SK-N-SH (cell line): Measurements from ENCODE around the gene TSPAN12. TPM values are rescaled to one million over a fixed set of nuclear protein-coding genes. Genes with fewer than 3 reads are reported as not detected.

Experiments used
- CTCF ChIA-PET: fragments of 300-600, 350-600 bp; formaldehyde crosslinking; extraction: SDS; loops from one replicate; lab custom pipeline; 2021; lab: Yijun Ruan, JAX
- POLR2A ChIA-PET: fragments of 350-600 bp; sonication (Branson Sonifier 250); formaldehyde crosslinking; extraction: SDS; loops from one replicate; lab custom pipeline; 2020; ENCODE audit warnings: antibody characterized with exemption, inconsistent platforms; lab: Yijun Ruan, JAX
- DNase-seq: peaks from one replicate; pipeline ENCODE4 v3.0.0; 2012
- H2AFZ ChIP-seq: fragments of 200-600 bp; sonication (generic); 2 replicates; pipeline ENCODE4 v1.8.1; 2016; ENCODE audit warnings: antibody characterized with exemption, mild to moderate bottlenecking, low read depth
- H3F3A ChIP-seq: fragments of 200-600 bp; sonication (generic); replicated peaks from 2 replicates; pipeline ENCODE3; 2016; ENCODE audit warnings: antibody characterized with exemption, mild to moderate bottlenecking; ENCODE audit not compliant: insufficient read depth
- H3K27ac ChIP-seq, 2 experiments: fragments of 200-500 bp in 1 of 2; fragments of 200-600 bp in 1 of 2; sonication (Bioruptor generic) in 1 of 2; sonication (generic), shearing (Covaris generic) in 1 of 2; 2 replicates each; pipeline versions ENCODE4 v1.5.1 to v1.6.1; 2014 to 2016; ENCODE audit warnings: low read depth in 2 of 2, inconsistent platforms in 1 of 2, low read length in 1 of 2, mild to moderate bottlenecking in 1 of 2, mixed read lengths in 1 of 2
- H3K27me3 ChIP-seq: fragments of 200-600 bp; sonication (generic), shearing (Covaris generic); 2 replicates; pipeline ENCODE4 v1.6.1; 2016; ENCODE audit warnings: mixed run types; ENCODE audit not compliant: insufficient read depth
- H3K36me3 ChIP-seq, 2 experiments: fragments of 200-500 bp in 1 of 2; fragments of 200-600 bp in 1 of 2; sonication (Bioruptor generic) in 1 of 2; sonication (generic) in 1 of 2; replicated peaks in 1 of 2; 2 replicates each; pipeline versions ENCODE3 to v1.5.1; 2014 to 2016; ENCODE audit warnings: low read length in 1 of 2, mild to moderate bottlenecking in 1 of 2; ENCODE audit not compliant: insufficient read depth in 2 of 2, control insufficient read depth in 1 of 2
- H3K4me1 ChIP-seq, 2 experiments: fragments of 200-500 bp in 1 of 2; fragments of 200-600 bp in 1 of 2; sonication (Bioruptor generic) in 1 of 2; sonication (generic), shearing (Covaris generic) in 1 of 2; 2 replicates each; pipeline versions ENCODE4 v1.5.1 to v1.6.1; 2014 to 2016; ENCODE audit warnings: low read depth in 1 of 2, low read length in 1 of 2, mixed run types in 1 of 2; ENCODE audit not compliant: insufficient read depth in 2 of 2, control insufficient read depth in 1 of 2
- H3K4me2 ChIP-seq: fragments of 200-600 bp; sonication (generic), shearing (Covaris generic); 2 replicates; pipeline ENCODE4 v1.6.1; 2017; ENCODE audit warnings: mixed run types
- H3K4me3 ChIP-seq, 2 experiments: fragments of 200-500 bp in 1 of 2; fragments of 200-600 bp in 1 of 2; sonication (Bioruptor generic) in 1 of 2; sonication (generic), shearing (Covaris generic) in 1 of 2; 2 replicates each; pipeline versions ENCODE4 v1.5.1 to v1.8.1; 2014 to 2016; ENCODE audit warnings: low read depth in 2 of 2, inconsistent platforms in 1 of 2, low read length in 1 of 2, mild to moderate bottlenecking in 1 of 2, mixed read lengths in 1 of 2, moderate library complexity in 1 of 2
- H3K79me2 ChIP-seq: fragments of 200-600 bp; sonication (generic); 2 replicates; pipeline ENCODE4 v1.8.1; 2017; ENCODE audit warnings: mild to moderate bottlenecking; ENCODE audit not compliant: insufficient read depth
- H3K9ac ChIP-seq: fragments of 200-600 bp; sonication (generic); 2 replicates; pipeline ENCODE4 v1.6.1; 2017; ENCODE audit warnings: mixed run types
- H3K9me2 ChIP-seq: fragments of 200-600 bp; sonication (generic); 2 replicates; pipeline ENCODE4 v1.6.1; 2017; ENCODE audit warnings: mixed run types
- H3K9me3 ChIP-seq: fragments of 200-600 bp; sonication (generic); 2 replicates; pipeline ENCODE4 v1.6.1; 2017; ENCODE audit warnings: mixed run types, mild to moderate bottlenecking, moderate library complexity
- H4K20me1 ChIP-seq: fragments of 200-600 bp; sonication (generic); 2 replicates; pipeline ENCODE4 v1.6.1; 2017; ENCODE audit warnings: mild to moderate bottlenecking, mixed run types; ENCODE audit not compliant: insufficient read depth
- CHD2 ChIP-seq: fragments of 150-350 bp; IDR thresholded peaks from 2 replicates; pipeline ENCODE4 v1.6.1; 2018; ENCODE audit warnings: low read length; ENCODE audit not compliant: partially characterized antibody
- ELF1 ChIP-seq: IDR thresholded peaks from 2 replicates; pipeline ENCODE4 v1.4.0; 2012
- EZH2phosphoT487 ChIP-seq: fragments of 200-600 bp; sonication (generic); IDR thresholded peaks from 2 replicates; pipeline ENCODE4 v1.6.1; 2017; ENCODE audit warnings: low read depth, mixed run types, mild to moderate bottlenecking, antibody characterized with exemption, moderate library complexity, borderline replicate concordance
- FOSL2 ChIP-seq: IDR thresholded peaks from 2 replicates; pipeline ENCODE4 v1.4.0; 2012; ENCODE audit warnings: low read depth, mild to moderate bottlenecking, moderate library complexity, borderline replicate concordance
- FOXJ3 ChIP-seq: sonication (generic); formaldehyde crosslinking; IDR thresholded peaks from 2 replicates; pipeline ENCODE4 v1.5.1; 2020; ENCODE audit warnings: mild to moderate bottlenecking, missing genetic modification reagents
- FOXM1 ChIP-seq: IDR thresholded peaks from 2 replicates; pipeline ENCODE4 v1.4.0; 2012; ENCODE audit warnings: low read depth, mild to moderate bottlenecking
- GABPA ChIP-seq: IDR thresholded peaks from 2 replicates; pipeline ENCODE4 v1.4.0; 2012; ENCODE audit warnings: low read depth, mild to moderate bottlenecking
- GATA2 ChIP-seq: sonication (generic); formaldehyde crosslinking; IDR thresholded peaks from 2 replicates; pipeline ENCODE4 v1.5.0; 2020; ENCODE audit warnings: mild to moderate bottlenecking, missing genetic modification reagents
- JUND ChIP-seq: IDR thresholded peaks from 2 replicates; pipeline ENCODE4 v1.4.0; 2012
- MXI1 ChIP-seq: IDR thresholded peaks from 2 replicates; pipeline ENCODE4 v1.6.1; 2012; ENCODE audit warnings: mild to moderate bottlenecking, low read depth, low read length, improper control_type of control experiment
- NRF1 ChIP-seq: IDR thresholded peaks from 2 replicates; pipeline ENCODE4 v1.6.1; 2012; ENCODE audit warnings: low read depth, mild to moderate bottlenecking, low read length
- POLR2AphosphoS5 ChIP-seq: IDR thresholded peaks from 2 replicates; pipeline ENCODE4 v1.6.1; 2012; ENCODE audit warnings: low read depth, low read length
- RAD21 ChIP-seq: IDR thresholded peaks from 2 replicates; pipeline ENCODE4 v1.6.1; 2012; ENCODE audit warnings: mild to moderate bottlenecking, low read length
- RCOR1 ChIP-seq: fragments of 150-350 bp; IDR thresholded peaks from 2 replicates; pipeline ENCODE4 v1.6.1; 2017; ENCODE audit warnings: antibody characterized with exemption, low read length
- RFX5 ChIP-seq: IDR thresholded peaks from 2 replicates; pipeline ENCODE4 v1.6.1; 2012; ENCODE audit warnings: mild to moderate bottlenecking, improper control_type of control experiment, low read length
- SIN3A ChIP-seq: IDR thresholded peaks from 2 replicates; pipeline ENCODE4 v1.6.1; 2012; ENCODE audit warnings: low read depth, mild to moderate bottlenecking, low read length, moderate library complexity, borderline replicate concordance
- TCF12 ChIP-seq: IDR thresholded peaks from 2 replicates; pipeline ENCODE4 v1.4.0; 2012
- WGBS: methylation state at CpG from one replicate; pipeline ENCODE4 v1.1.6; 2017; ENCODE audit warnings: low lambda C conversion rate; 5-methylcytosine and 5-hydroxymethylcytosine counted together
- polyA plus RNA-seq, 3 experiments: library from polyadenylated mRNA; depleted of rRNA; stranded (reverse); fragments of >200 nt; gene quantifications; 2 replicates each; pipeline ENCODE4 v1.2.3, GENCODE V29; 2012
- TF ChIP-seq, protein P1 (sequence below): IDR thresholded peaks from 2 replicates; pipeline ENCODE4 v1.4.0; 2012; ENCODE audit warnings: low read depth, borderline replicate concordance
- TF ChIP-seq, protein P2 (sequence below): IDR thresholded peaks from 2 replicates; pipeline ENCODE4 v1.4.0; 2012; ENCODE audit warnings: low read depth
- TF ChIP-seq, protein P3 (sequence below): fragments of 150-350 bp; IDR thresholded peaks from 2 replicates; pipeline ENCODE4 v1.6.1; 2017; ENCODE audit warnings: antibody characterized with exemption, low read length, low read depth, borderline replicate concordance
- TF ChIP-seq, protein P4 (sequence below): fragments of 150-350 bp; IDR thresholded peaks from 2 replicates; pipeline ENCODE4 v1.6.1; 2016; ENCODE audit warnings: mild to moderate bottlenecking, low read depth, low read length
- TF ChIP-seq, protein P5 (sequence below): IDR thresholded peaks from 2 replicates; pipeline ENCODE4; 2012

Gene TSPAN12
- polyA plus RNA-seq, 1 of the 3 experiments (the other 2 are of a cell fraction), result not detected

DNA sequence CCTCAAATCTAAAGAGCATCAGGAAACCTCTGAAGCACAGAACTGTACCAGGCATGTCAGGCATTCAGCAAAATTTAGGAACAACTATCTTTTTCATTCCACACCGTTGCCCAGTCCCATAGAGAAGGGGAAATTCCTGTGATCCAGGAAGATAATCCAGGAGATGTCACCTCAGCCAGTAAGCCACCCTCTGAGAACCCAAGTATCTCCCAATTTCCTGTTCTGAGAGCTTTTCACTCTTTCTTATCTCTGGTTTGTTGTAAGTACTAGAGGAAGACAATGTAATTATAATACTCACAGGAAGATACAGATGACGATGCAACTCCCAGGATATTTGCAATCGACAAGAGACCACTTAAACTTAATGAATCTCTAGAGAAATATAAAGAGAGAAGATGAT lies 97.1 kb downstream of the TSPAN12 start:
- Histone ChIP-seq H3K9ac (no peak overlapping the region), H3K27ac (no peak overlapping the region), H4K20me1 (no peaks in the 10 kb centered on the region), H3K9me2 (no peaks in the 10 kb centered on the region), H3K4me2 (no peak overlapping the region), H3K36me3 (no peaks in the 10 kb centered on the region), H3K27me3 (no peaks in the 10 kb centered on the region), H3K9me3 (no peaks in the 10 kb centered on the region), H3K4me3 (no peak overlapping the region), H3K4me1 (no peaks in the 10 kb centered on the region), H3K79me2 (no peaks in the 10 kb centered on the region), H3F3A (no peaks in the 10 kb centered on the region), H2AFZ (no peak overlapping the region)
- ChIA-PET CTCF (interaction anchor here (0.5 to 1.8 kb wide), 3 partner anchors 11 to 789 kb away, joined by 3 to 4 read pairs (median 3); no protein-coding TSS in a partner anchor), POLR2A (no interaction called here)
- under 1% methylated on average over 3 of the region's 3 CpGs for WGBS
- no peak for DNase-seq
- no peak for TF ChIP-seq ELF1
- TF ChIP-seq, protein P1, sequence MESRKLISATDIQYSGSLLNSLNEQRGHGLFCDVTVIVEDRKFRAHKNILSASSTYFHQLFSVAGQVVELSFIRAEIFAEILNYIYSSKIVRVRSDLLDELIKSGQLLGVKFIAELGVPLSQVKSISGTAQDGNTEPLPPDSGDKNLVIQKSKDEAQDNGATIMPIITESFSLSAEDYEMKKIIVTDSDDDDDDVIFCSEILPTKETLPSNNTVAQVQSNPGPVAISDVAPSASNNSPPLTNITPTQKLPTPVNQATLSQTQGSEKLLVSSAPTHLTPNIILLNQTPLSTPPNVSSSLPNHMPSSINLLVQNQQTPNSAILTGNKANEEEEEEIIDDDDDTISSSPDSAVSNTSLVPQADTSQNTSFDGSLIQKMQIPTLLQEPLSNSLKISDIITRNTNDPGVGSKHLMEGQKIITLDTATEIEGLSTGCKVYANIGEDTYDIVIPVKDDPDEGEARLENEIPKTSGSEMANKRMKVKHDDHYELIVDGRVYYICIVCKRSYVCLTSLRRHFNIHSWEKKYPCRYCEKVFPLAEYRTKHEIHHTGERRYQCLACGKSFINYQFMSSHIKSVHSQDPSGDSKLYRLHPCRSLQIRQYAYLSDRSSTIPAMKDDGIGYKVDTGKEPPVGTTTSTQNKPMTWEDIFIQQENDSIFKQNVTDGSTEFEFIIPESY, result no peak
- TF ChIP-seq, protein P2, sequence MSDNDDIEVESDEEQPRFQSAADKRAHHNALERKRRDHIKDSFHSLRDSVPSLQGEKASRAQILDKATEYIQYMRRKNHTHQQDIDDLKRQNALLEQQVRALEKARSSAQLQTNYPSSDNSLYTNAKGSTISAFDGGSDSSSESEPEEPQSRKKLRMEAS, result no peak
- no peak for TF ChIP-seq POLR2AphosphoS5
- no peak for TF ChIP-seq RFX5
- TF ChIP-seq SIN3A, result no peak
- TF ChIP-seq MXI1, result no peak
- TF ChIP-seq, protein P3, sequence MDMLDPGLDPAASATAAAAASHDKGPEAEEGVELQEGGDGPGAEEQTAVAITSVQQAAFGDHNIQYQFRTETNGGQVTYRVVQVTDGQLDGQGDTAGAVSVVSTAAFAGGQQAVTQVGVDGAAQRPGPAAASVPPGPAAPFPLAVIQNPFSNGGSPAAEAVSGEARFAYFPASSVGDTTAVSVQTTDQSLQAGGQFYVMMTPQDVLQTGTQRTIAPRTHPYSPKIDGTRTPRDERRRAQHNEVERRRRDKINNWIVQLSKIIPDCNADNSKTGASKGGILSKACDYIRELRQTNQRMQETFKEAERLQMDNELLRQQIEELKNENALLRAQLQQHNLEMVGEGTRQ, result no peak

DNA sequence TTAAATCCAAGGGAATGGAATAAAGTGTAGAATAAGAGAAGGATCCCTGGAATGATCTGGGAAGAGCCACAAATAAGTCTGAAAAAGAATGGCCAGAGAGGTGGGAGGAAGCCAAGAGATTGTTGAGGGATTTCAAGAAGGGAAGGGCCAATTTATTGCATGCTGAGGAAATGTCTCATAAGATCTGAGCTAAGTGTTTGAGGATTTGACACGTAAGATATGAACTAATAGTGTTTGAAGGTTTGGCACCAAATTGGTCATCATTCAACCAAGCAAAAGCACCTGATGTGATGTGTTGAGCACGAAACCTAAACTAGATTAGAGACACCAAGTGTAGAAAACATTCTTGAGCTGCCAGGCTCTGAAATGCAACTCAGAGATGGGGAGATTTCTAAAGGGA lies 97.9 kb downstream of the TSPAN12 start:
- no peaks in the 10 kb centered on the region for H3F3A ChIP-seq
- H3K4me1 ChIP-seq, result no peaks in the 10 kb centered on the region
- H3K4me2 ChIP-seq, result no peak overlapping the region
- no peak overlapping the region for H3K4me3 ChIP-seq
- no peaks in the 10 kb centered on the region for H3K79me2 ChIP-seq
- no peak overlapping the region for H3K27ac ChIP-seq
- no peaks in the 10 kb centered on the region for H4K20me1 ChIP-seq
- WGBS, result 0% methylated on average over 2 of the region's 2 CpGs
- CTCF ChIA-PET, result interaction anchor here (0.6 to 1.3 kb wide), 3 partner anchors 10 to 350 kb away, joined by 3 to 4 read pairs (median 3); no protein-coding TSS in a partner anchor
- TF ChIP-seq SIN3A, result no peak
- TF ChIP-seq, protein P4, sequence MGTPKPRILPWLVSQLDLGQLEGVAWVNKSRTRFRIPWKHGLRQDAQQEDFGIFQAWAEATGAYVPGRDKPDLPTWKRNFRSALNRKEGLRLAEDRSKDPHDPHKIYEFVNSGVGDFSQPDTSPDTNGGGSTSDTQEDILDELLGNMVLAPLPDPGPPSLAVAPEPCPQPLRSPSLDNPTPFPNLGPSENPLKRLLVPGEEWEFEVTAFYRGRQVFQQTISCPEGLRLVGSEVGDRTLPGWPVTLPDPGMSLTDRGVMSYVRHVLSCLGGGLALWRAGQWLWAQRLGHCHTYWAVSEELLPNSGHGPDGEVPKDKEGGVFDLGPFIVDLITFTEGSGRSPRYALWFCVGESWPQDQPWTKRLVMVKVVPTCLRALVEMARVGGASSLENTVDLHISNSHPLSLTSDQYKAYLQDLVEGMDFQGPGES, result no peak
- no peak for TF ChIP-seq FOXJ3 (CRISPR knock-in tag)
- no peak for TF ChIP-seq NRF1
- no peak for TF ChIP-seq RCOR1
- TF ChIP-seq GATA2 (CRISPR knock-in tag), result no peak
- TF ChIP-seq, protein P5, sequence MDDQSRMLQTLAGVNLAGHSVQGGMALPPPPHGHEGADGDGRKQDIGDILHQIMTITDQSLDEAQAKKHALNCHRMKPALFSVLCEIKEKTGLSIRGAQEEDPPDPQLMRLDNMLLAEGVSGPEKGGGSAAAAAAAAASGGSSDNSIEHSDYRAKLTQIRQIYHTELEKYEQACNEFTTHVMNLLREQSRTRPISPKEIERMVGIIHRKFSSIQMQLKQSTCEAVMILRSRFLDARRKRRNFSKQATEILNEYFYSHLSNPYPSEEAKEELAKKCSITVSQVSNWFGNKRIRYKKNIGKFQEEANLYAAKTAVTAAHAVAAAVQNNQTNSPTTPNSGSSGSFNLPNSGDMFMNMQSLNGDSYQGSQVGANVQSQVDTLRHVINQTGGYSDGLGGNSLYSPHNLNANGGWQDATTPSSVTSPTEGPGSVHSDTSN, result no peak
- TF ChIP-seq FOXM1, result no peak
- no peak for TF ChIP-seq JUND
- no peak for TF ChIP-seq ELF1
- TF ChIP-seq CHD2, result no peak
- TF ChIP-seq EZH2phosphoT487, result no peak
- no peak for TF ChIP-seq POLR2AphosphoS5
- no peak for TF ChIP-seq TCF12
- no peak for TF ChIP-seq GABPA
- TF ChIP-seq, protein P1, result no peak
- no peak for TF ChIP-seq FOSL2
- TF ChIP-seq RAD21, result no peak
- TF ChIP-seq, all 33 proteins: peak for 0
- Histone ChIP-seq H3K27me3 (no peaks in the 10 kb centered on the region), H3K36me3 (no peaks in the 10 kb centered on the region), H3K9me3 (no peaks in the 10 kb centered on the region), H3K9me2 (no peaks in the 10 kb centered on the region), H2AFZ (no peak overlapping the region), H3K9ac (no peak overlapping the region)
- POLR2A ChIA-PET, result no interaction called here
- no peak for DNase-seq
